Breast epithelium (tissue), 4 donors: ENCODE measurements around the gene PRKN. TPM values are rescaled to one million over a fixed set of nuclear protein-coding genes. Genes with fewer than 3 reads are reported as not detected.

Experiments
- DNase-seq, 2 donors: peaks; one replicate each; pipeline ENCODE4 v3.0.0-alpha.2; 2019; ENCODE audit warnings: low spot score in 2 of 2
- H3K27ac ChIP-seq, 2 donors: fragments of 200-600 bp; sonication (generic) in 1 of 2; one replicate each; pipeline ENCODE4 v1.5.1; 2016 to 2019; ENCODE audit warnings: mild to moderate bottlenecking in 1 of 2
- H3K27me3 ChIP-seq, 2 donors: fragments of 200-600 bp; sonication (generic) in 1 of 2; one replicate each; pipeline versions ENCODE4 v1.5.1 to v1.6.0; 2017 to 2019; ENCODE audit warnings: control low read depth in 1 of 2, mild to moderate bottlenecking in 1 of 2
- H3K36me3 ChIP-seq: fragments of 200-600 bp; one replicate; pipeline ENCODE4 v1.5.1; 2019
- H3K4me1 ChIP-seq, 2 donors: fragments of 200-600 bp; sonication (generic); one replicate each; pipeline ENCODE4 v1.5.1; 2016 to 2019; ENCODE audit warnings: control low read depth in 1 of 2
- H3K4me3 ChIP-seq, 3 donors: fragments of 200-600 bp; sonication (generic); 1 replicate in 2 of 3; 2 replicates in 1 of 3; pipeline ENCODE4 v1.5.1; 2016 to 2019; ENCODE audit warnings: mild to moderate bottlenecking in 3 of 3, moderate library complexity in 2 of 3
- H3K9me3 ChIP-seq, 2 donors: fragments of 200-600 bp; sonication (generic) in 1 of 2; one replicate each; pipeline ENCODE4 v1.5.1; 2016 to 2019; ENCODE audit warnings: control low read depth in 1 of 2
- CTCF ChIP-seq, 3 donors: fragments of 450-650 bp; IDR thresholded peaks; one replicate each; pipeline ENCODE4 v1.5.1; 2016 to 2017; ENCODE audit warnings: antibody characterized with exemption in 3 of 3, mild to moderate bottlenecking in 3 of 3, moderate library complexity in 3 of 3
- POLR2A ChIP-seq: fragments of 450-650 bp; IDR thresholded peaks from one replicate; pipeline ENCODE4 v1.6.1; 2016; ENCODE audit warnings: antibody characterized with exemption, mild to moderate bottlenecking, moderate library complexity
- POLR2AphosphoS5 ChIP-seq, 3 donors: sonication (generic); formaldehyde crosslinking; IDR thresholded peaks; one replicate each; pipeline ENCODE4 v1.6.1; 2017; ENCODE audit warnings: antibody characterized with exemption in 3 of 3
- intact Hi-C: fragments of 100-400 bp; cut with DNase I; formaldehyde crosslinking; loops from one replicate; pipeline ENCODE4 v1.15.1; 2023; ENCODE audit warnings: low total_unique reads
- total RNA-seq, 3 donors: library from RNA; depleted of rRNA; stranded (reverse); fragments of >200 nt; gene quantifications; one replicate each; pipeline ENCODE4 v1.1.0, GENCODE V29; 2016

Gene PRKN
- total RNA-seq, 3 donors from 2014 or later = 7.2 to 19.0 (median 11.2) TPM

- no peaks in the 10 kb centered on the region for H3K9me3 ChIP-seq
- no peaks in the 10 kb centered on the region for H3K36me3 ChIP-seq
- H3K4me1 ChIP-seq = no peaks in the 10 kb centered on the region
- intact Hi-C loops = no loop called here
- TF ChIP-seq CTCF (IDR thresholded peaks at IDR 0.05) (no peak), POLR2AphosphoS5 (IDR thresholded peaks at IDR 0.05) (no peak), POLR2A (no peak)
- H3K27me3 ChIP-seq = no peaks in the 10 kb centered on the region
- H3K27ac ChIP-seq = no peak overlapping the region
- H3K4me3 ChIP-seq = no peak overlapping the region
- DNase-seq = no peak
Measured at GRCh38 chr6:161973064-161973463, 754.5 kb downstream of the PRKN start.

- intact Hi-C loops = no loop called here
- Histone ChIP-seq H3K27me3 (no peaks in the 10 kb centered on the region), H3K36me3 (no peaks in the 10 kb centered on the region), H3K4me1 (no peaks in the 10 kb centered on the region), H3K27ac (no peak overlapping the region), H3K4me3 (no peak overlapping the region), H3K9me3 (no peaks in the 10 kb centered on the region)
- TF ChIP-seq POLR2AphosphoS5 (IDR thresholded peaks at IDR 0.05) (no peak), POLR2A (no peak), CTCF (IDR thresholded peaks at IDR 0.05) (no peak)
- no peak for DNase-seq
Measured at GRCh38 chr6:161971043-161971442, 756.5 kb downstream of the PRKN start.

DNA sequence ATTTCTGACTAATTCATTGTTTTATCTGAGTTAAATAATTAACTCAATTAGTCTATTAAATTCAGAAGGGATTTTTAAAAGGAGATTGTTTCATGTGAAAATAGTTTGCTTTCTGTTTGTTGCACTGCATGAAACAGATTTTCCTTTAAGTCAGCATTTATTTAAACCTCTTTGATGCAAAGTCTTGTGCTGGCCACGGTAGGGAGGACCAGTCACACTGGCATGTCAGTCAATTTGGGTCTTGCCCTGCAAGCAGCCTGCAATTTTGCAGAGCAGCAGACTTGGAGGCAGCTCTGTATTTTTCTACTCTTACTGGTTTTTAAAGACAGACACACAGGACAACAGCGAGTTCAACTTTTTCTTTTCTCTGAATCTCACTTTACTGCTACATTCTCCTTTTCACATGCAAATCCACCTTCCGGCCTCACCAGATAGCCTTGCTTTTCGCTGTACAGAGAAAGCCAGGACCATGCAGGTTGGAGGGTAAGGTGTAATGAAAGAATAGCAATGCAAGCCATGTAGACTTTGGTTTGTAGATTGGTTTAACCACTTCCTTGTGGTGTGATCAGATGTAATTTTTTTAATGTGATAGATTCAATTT, 763.8 kb downstream of the PRKN start:
- Histone ChIP-seq H3K9me3 (no peaks in the 10 kb centered on the region), H3K4me3 (no peak overlapping the region), H3K27me3 (no peaks in the 10 kb centered on the region), H3K36me3 (no peaks in the 10 kb centered on the region), H3K4me1 (no peaks in the 10 kb centered on the region), H3K27ac (no peak overlapping the region)
- no peak for DNase-seq
- no peak for TF ChIP-seq POLR2AphosphoS5 (IDR thresholded peaks at IDR 0.05)
- no peak for TF ChIP-seq CTCF (IDR thresholded peaks at IDR 0.05)
- TF ChIP-seq POLR2A = no peak
- intact Hi-C loops = loop anchor here (2.0 kb wide), 1 partner anchor 65 kb away; no protein-coding TSS in a partner anchor

DNA sequence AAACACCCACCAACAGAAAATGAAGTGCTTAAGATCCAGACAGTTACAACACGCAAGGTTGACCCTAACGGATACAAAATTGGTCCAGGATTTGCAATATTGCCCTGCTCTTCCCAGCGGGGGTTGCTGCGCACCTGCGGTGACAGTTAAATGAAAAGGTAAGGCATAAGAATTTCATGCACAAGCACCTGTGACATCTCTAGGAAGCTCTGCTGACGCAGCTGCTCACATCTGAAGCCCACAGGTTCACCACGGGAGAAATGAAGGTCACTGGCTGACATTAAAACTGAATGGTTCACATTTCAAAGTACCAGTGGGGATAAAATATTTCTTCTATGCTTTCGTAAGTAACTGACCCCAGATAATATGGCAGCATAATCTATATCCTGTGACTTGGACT, 764.4 kb downstream of the PRKN start:
- Histone ChIP-seq H3K36me3 (no peaks in the 10 kb centered on the region), H3K27ac (no peak overlapping the region), H3K27me3 (no peaks in the 10 kb centered on the region), H3K9me3 (no peaks in the 10 kb centered on the region), H3K4me3 (no peak overlapping the region), H3K4me1 (no peaks in the 10 kb centered on the region)
- intact Hi-C loops = no loop called here
- no peak for DNase-seq
- TF ChIP-seq POLR2AphosphoS5 (IDR thresholded peaks at IDR 0.05) (no peak), CTCF (IDR thresholded peaks at IDR 0.05) (no peak), POLR2A (no peak)

GRCh38 chr6:161961796-161962195, 765.8 kb downstream of the PRKN start:
- H3K9me3 ChIP-seq = no peaks in the 10 kb centered on the region
- no peak for DNase-seq
- no peaks in the 10 kb centered on the region for H3K4me1 ChIP-seq
- H3K4me3 ChIP-seq = no peak overlapping the region
- H3K27me3 ChIP-seq = no peaks in the 10 kb centered on the region
- H3K27ac ChIP-seq = no peak overlapping the region
- H3K36me3 ChIP-seq = no peaks in the 10 kb centered on the region
- intact Hi-C loops = no loop called here
- no peak for TF ChIP-seq CTCF (IDR thresholded peaks at IDR 0.05)
- TF ChIP-seq POLR2AphosphoS5 (IDR thresholded peaks at IDR 0.05) = no peak
- no peak for TF ChIP-seq POLR2A
